DMS 273 (cell line): Measurements from ENCODE around the gene MRPS12.
A peak's percentile ranks its signal among the peaks of the same experiment; 100 is the strongest.
"Not testable (repeated sequence)": the region's sequence is repeated elsewhere in the genome, so short reads cannot be mapped to it uniquely, and the experiment has no call there.

ENCODE experiments used
- DNase-seq: peaks from one replicate; lab custom pipeline; 2025; ENCODE audit not compliant: unreplicated experiment; lab: John Stamatoyannopoulos, UW

MRPS12 gene

DNA sequence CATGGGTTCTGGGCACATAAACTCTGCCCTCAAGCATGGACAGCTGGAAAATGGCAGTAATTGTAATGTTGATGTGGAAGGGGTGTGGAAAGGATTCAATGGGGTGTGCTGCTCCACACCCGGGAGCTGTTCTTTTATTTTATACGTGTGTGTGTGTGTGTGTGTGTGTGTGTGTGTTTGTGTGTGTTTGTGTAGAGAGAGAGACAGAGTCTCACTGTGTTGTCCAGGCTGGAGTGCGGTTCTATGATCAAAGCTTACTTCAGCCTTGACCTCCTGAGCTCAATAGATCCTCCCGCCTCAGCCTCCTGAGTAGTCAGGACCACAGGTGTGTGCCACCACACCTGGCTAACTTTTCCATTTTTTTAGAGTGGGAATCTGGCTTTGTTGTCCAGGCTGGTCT is 2.8 kb downstream of the MRPS12 start:
- no peak for DNase-seq

DNA sequence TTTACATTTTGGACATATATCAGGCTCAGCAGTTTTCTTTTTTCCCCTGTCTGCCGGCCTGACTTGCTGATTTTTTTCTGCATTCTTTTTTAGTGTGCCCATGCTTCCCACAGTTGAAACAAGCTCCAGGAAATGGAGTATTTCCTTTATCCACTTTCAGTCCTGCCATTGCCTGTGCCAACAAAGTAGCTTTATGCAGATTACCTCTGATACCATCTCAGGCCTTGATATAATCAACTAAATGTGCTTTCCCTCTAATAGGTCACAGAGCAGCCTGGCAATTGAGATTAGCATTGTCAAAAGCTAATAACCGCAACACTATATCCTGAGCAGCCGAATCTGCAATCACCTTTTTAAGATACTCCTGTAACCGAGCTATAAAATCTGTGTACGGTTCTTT is 9.2 kb downstream of the MRPS12 start:
- DNase-seq, result no peak

- not testable (repeated sequence) for DNase-seq
Measured at GRCh38 chr19:38941466-38941865, 10.7 kb downstream of the MRPS12 start.

- DNase-seq, result no peak
Measured at GRCh38 chr19:38941979-38942378, 11.2 kb downstream of the MRPS12 start.

GRCh38 chr19:38942471-38943181 is 11.9 kb downstream of the MRPS12 start:
- DNase-seq, result no peak

DNA sequence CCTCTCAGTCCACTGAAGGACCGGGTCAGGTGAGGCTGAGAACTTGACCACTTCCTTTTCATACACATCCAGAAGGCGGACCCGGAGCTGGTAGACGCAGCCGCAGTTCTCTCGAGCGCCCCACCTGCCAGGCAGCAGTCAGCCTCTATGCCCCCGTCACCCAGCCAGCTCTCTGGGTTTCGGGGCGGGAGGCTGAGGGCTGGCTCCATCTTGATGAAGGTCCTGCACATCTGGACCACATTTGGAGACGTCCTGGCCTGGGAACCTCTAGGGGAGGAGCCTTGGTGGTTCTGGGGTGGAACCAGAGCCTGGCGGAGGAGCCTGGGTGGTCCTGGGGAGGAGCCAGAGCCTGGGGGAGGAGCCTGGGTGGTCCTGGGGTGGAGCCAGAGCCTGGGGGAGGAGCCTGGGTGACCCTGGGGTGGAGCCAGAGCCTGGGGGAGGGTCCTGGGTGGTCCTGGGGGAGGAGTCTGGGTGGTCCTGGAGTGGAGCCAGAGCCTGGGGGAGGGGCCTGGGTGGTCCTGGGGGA is 14.3 kb downstream of the MRPS12 start:
- DNase-seq, result no peak

DNA sequence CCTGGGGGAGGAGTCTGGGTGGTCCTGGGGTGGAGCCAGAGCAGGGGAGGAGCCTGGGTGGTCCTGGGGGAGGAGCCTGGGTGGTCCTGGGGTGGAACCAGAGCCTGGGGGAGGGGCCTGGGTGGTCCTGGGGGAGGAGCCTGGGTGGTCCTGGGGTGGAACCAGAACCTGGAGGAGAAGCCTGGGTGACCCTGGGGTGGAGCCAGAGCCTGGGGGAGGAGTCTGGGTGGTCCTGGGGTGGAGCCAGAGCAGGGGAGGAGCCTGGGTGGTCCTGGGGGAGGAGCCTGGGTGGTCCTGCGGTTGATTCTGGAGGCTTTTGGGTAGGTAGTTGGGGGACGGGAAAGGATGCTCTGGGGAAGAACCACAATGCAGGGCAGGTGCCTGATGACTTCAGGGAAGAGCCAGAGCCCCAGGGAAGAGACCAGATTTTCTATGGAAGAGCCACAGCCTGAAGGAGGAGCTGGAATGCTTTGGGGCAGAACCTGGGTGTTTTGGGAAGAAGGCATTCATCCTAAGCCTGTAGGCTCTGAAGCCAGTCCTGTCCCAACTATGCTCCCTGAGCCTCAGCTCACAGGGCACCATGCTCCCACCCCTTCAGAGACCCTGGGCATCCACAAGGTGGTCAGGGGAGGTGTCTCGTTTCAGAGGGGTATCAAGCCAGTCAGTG is 15.0 kb downstream of the MRPS12 start:
- DNase-seq, result no peak

DNA sequence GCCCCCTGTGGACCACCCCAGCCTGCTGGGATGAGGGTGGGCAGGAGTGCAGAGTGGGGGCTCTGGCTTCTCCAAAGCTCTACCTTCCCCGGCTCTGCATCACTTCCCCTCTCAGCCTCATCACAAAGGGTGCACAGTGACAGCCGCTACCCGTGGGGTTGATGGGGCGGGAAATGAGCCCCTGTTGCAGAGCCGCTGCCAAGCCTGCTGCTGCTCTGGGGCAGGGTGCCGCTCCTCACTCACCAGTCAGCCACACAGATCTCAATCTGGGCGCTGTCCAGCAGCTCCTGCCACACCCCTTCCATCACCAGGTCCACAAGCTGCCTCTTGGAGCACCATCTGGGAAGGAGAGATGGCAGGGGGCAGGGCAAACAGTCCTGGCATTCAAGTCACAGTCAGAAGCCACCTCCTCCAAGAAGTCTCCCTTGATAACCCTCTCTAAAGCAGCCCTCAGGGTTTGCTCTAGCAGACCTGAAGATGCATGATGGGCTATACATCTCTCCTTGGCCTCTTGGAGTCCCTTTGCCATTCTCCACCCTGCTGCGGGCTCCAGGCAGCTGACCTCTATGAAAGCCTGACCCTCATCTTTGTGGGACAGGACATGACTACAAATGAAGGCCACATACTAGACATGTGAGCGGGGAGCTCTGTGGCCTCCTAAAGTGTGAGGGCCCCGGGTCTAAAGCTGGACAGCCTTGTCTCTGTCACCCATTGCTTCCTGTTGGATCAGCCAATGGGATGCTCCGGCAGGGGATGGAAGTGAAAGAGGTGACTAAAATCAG is 15.7 kb downstream of the MRPS12 start:
- peak; percentile 75 for DNase-seq

DNA sequence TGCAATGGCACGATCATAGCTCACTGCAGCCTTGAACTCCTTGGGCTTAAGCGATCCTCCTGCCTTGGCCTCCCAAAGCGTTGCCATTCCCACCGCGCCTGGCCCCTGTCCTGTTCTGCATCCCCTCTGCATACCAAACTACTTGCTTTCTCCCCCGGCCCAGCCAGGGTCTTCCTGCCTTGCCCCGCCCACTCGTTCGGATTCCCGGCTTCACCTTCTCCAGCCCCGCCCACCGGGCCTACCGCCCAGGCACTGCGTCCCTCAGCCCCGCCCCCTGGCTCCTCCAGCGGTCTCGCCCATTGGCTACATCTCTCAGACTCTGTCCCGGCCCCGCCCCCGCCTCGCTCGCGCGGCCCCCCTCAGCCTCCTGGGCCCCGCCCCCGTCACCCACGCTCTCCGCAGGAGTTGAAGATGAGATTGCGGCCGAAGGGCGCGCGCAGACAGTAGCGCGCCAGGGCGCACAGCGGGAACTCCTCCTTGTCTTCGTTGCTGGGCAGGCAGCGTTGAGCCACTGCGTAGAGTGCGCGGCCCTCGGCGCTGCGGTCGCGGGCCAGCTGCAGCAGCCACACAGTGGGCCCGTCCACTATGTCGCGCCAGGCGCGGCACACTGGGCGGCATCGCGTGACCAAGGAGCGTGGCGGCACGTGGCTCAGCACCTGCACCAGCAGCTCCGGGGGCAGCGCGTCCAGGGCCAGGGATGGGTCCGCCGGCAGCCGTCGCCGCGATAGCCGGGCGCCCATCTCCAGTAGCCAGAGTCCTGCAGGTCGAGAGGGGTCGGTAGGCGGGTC is 19.0 kb downstream of the MRPS12 start:
- DNase-seq, result peak; percentile 93

DNA sequence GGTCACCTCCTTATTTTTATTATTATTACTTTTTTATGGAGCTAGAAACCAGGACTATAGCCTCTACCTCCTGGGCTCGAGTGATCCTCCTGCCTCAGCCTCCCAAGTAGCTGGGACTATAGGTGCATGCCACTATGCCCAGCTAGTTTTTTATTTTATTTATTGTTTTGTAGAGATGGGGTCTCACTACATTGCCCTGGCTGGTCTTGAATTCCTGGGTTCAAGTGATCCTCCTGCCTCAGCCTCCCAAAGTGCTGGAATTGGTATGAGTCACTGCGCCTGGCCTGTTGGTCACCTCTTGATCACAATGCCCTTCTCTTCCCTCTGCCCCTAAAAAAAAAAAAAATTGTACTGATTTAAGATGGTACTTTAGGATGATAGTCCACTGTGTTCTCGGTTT is 20.4 kb downstream of the MRPS12 start:
- no peak for DNase-seq

DNA sequence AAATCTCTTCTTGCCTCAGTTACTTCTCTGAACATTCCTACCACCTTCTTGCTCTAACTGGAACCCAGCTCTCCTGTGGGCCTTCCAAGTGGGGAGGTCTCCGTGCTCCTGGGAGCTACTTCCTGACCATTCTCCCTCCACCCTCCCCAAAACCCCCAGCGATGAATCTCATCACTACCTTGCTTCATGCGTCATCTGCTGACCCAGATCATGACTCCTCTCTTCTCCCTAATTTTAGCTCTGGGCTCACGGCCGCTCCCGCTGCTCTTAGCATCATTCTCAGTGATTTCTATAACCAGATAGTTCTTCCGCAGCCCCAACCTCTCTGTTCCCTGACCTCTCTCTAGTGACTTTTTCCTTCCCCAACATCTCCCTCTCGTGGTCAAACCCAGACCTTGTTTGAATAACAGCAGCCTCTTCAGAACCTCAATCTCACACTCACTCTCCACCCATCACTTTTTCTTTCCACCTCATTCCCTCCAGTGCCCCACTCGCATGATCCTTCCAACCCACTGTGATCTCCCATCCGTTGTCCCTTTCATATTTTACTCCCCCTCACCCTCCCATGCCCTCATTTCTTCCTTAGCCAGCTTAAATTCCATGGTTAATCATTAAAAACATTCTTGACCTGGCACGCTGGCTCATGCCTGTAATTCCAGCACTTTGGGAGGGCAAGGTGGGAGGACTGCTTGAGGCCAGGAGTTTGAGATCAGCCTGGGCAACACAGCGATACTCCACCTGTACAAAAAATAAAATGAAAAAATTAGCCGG is 21.8 kb downstream of the MRPS12 start:
- peak; percentile 74 for DNase-seq

GRCh38 chr19:38953677-38954076 is 22.9 kb downstream of the MRPS12 start:
- DNase-seq, result no peak

- no peak for DNase-seq
Measured at GRCh38 chr19:38956264-38956663, 25.5 kb downstream of the MRPS12 start.

GRCh38 chr19:38958301-38958700 is 27.6 kb downstream of the MRPS12 start:
- no peak for DNase-seq

DNA sequence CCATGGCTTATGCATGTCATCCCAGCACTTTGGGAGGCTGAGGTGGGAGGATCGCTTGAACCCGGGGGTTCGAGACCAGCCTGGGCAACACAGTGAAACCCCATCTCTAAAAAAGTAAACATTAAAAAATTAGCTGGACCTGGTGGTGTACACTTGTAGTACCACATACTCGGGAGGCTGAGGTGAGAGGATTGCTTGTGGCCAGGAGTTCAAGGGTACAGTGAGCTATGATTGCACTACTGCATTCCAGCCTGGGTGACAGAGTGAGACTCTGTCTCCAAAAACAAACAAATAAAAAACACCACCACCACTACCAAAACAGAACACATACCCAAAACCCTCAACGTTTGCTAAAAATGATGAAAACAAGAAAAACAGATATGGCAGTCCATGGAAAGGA is 28.9 kb downstream of the MRPS12 start:
- DNase-seq, result no peak

- no peak for DNase-seq
Measured at GRCh38 chr19:38964738-38965137, 34.0 kb downstream of the MRPS12 start.

DNA sequence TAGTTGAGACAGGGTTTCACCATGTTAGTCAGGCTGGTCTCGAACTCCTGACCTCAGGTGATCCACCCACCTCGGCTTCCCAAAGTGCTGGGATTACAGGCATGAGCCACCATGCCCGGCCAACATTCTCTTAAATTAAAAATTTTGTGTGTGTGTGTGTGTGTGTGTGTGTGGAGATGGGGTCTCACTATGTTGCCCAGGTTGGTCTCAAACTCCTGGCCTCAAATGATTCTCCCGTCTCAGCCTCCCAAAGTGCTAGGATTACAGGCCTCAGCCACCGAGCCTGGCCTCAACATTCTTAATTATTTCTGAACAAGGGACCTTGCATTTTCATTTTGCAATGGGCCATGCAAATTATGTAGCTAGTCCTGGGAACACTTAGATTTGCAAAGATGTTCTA is 35.4 kb downstream of the MRPS12 start:
- DNase-seq, result not testable (repeated sequence)

DNA sequence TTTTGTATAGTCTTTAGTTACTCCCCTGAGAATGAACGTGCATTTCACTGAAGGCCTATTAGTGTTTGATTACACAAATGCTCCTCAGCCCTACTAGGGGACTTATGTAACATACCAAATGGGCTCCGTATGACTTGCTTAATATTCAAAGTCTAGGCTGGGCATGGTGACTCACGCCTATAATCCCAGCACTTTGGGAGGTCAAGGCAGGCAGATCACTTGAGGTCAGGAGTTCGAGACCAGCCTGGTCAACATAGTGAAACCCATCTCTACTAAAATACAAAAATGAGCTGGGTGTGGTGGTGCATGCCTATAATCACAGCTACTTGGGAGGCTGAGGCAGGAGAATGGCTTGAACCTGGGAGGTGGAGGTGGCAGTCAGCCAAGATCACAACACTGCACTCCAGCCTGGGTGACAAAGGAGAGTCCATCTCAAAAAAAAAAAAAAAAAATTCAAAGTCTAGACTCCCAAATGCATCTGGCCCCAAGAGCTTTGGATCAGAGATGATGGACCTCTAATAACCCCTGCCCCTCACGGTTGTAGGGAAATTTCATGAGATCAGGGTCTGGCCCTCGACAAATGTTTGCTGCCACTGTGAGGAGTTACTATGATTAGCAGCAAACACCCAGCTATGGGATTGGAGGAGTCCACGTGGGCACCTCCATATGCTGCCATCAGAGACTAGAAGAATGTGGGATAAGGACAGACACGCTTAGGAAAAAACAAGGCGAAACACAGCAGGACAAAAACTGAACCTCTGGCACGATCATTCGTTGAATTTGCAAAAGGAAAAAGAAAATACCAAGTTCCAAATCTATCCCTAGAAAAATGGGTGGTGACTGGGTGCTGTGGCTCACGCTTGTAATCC is 40.2 kb downstream of the MRPS12 start:
- peak; percentile 46 for DNase-seq

GRCh38 chr19:38971672-38972071 is 40.9 kb downstream of the MRPS12 start:
- DNase-seq, result no peak
